GM20000 (cell line): ENCODE measurements around the gene SOX11.

ENCODE experiments used
- DNase-seq: peaks from one replicate; pipeline ENCODE4 v3.0.0; 2012; ENCODE audit warnings: low spot score
- CTCF ChIP-seq: IDR thresholded peaks from 2 replicates; pipeline ENCODE4 v1.5.1; 2012; ENCODE audit warnings: mild to moderate bottlenecking, control low read depth; ENCODE audit errors: extremely low read depth, missing control alignments

The SOX11 gene

GRCh38 chr2:5736050-5736449 lies 43.9 kb downstream of the SOX11 start:
- no peak for TF ChIP-seq CTCF
- no peak for DNase-seq

- no peak for TF ChIP-seq CTCF
- no peak for DNase-seq
Observed at GRCh38 chr2:5736886-5737285, 44.7 kb downstream of the SOX11 start.

GRCh38 chr2:5740053-5740452 lies 47.9 kb downstream of the SOX11 start:
- no peak for DNase-seq
- no peak for TF ChIP-seq CTCF

- DNase-seq: no peak
- no peak for TF ChIP-seq CTCF
Observed at GRCh38 chr2:5740817-5741216, 48.6 kb downstream of the SOX11 start.

- TF ChIP-seq CTCF: no peak
- DNase-seq: no peak
Observed at GRCh38 chr2:5741242-5741641, 49.1 kb downstream of the SOX11 start.

- no peak for DNase-seq
- no peak for TF ChIP-seq CTCF
Observed at GRCh38 chr2:5742126-5742525, 49.9 kb downstream of the SOX11 start.

GRCh38 chr2:5748391-5748790 lies 56.2 kb downstream of the SOX11 start:
- no peak for TF ChIP-seq CTCF
- DNase-seq: no peak
